Epithelial cell of alveolus of lung (primary cell): ENCODE data around the gene CASP9. TPM values are rescaled to one million over a fixed set of nuclear protein-coding genes. Genes with fewer than 3 reads are reported as not detected.

Source experiments
- total RNA-seq: library from RNA; depleted of rRNA; stranded (reverse); fragments of >200 nt; gene quantifications from 2 replicates; pipeline ENCODE4 v1.2.1, GENCODE V29; 2015

Gene CASP9
- 6.0 and 9.1 TPM in 2 replicates for total RNA-seq

GRCh38 chr1:15524021-15524282, at the start of gene CASP9:
TSS of gene CASP9 (minus strand) at chr1:15524215. CDS start at chr1:15524200, 15 bp downstream.

DNA sequence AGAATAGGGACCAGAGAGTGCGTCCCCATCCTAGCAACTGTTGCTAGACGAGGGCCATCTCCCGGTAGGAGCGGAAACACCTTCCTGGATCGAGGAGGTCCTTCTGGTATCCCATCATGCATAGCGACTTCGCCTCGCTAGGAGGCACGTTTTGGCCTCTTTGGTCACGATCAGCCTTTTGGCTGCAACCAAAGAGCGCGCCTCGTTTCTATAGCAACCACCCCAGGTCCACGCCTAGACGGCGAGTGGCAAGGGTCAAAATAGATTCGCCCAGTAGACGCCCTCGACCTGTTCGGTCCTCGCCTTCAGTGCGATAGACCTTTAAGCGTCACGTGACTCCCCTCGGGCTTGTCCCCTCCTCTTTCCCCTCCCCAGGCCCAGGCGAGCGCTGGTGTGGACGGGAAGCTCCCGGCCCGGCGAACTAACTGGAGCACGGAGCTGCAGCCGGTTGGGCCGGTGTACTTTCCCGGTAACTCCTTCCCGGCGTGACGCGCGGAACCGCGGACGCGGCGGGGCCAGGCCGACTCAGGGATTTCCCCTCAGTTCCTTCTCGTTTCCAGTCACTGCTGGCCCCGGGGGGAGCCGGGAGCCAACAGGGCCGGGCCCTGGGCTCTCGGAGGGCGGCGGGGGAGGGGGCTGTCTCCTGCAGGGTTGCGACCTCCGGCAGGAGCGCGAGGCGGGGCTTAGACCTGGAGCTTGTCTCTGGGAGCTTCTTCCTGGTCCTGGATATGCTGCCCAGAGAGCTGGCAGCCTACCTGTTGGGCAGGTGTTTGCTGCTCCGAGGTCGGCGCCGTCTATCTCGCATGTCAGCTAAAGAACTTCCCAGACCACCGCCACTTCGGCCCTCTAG, 2.7 kb upstream of the CASP9 start, which contains the start of gene DNAJC16:
TSS of gene DNAJC16 (plus strand) at position 359 of the 850 bp plus-strand sequence. CDS start 2,258 bp downstream, outside the sequence.

GRCh38 chr1:15475752-15476314, 48.2 kb downstream of the CASP9 start, which contains the start of gene CELA2B:
TSS of gene CELA2B (plus strand) at chr1:15476104. CDS start at chr1:15476126, 22 bp downstream.

GRCh38 chr1:15456313-15456954, 67.6 kb downstream of the CASP9 start, which contains the start of gene CELA2A:
TSS of gene CELA2A (plus strand) at chr1:15456732. CDS start at chr1:15456754, 22 bp downstream.

Other genes starting within 250 kb of the CASP9 start
- 50.3 and 87.0 TPM in 2 replicates for gene EFHD2, start 114.3 kb downstream of the CASP9 start, total RNA-seq
- gene CTRC, start 85.8 kb downstream of the CASP9 start, total RNA-seq, result not detected in 2 replicates
- not detected in 2 replicates for gene CELA2A, start 67.5 kb downstream of the CASP9 start, total RNA-seq
- not detected in 2 replicates for gene CELA2B, start 48.1 kb downstream of the CASP9 start, total RNA-seq
- 10.6 and 20.2 TPM in 2 replicates for gene DNAJC16, start 2.6 kb upstream of the CASP9 start, total RNA-seq
- gene AGMAT, start 60.8 kb upstream of the CASP9 start, total RNA-seq, result 0.16 and 1.7 TPM in 2 replicates
- 8.3 and 8.4 TPM in 2 replicates for gene DDI2, start 93.2 kb upstream of the CASP9 start, total RNA-seq
- gene PLEKHM2, start 160.1 kb upstream of the CASP9 start, total RNA-seq, result 30.4 and 47.3 TPM in 2 replicates
- 0.26 and 0.96 TPM in 2 replicates for gene SLC25A34, start 212.0 kb upstream of the CASP9 start, total RNA-seq
- gene TMEM82, start 218.3 kb upstream of the CASP9 start, total RNA-seq, result not detected in 2 replicates
- 114 and 120 TPM in 2 replicates for gene FBLIM1, start 234.6 kb upstream of the CASP9 start, total RNA-seq